ENCODE data around the gene GET4. TPM values are rescaled to one million over a fixed set of nuclear protein-coding genes. Genes with fewer than 3 reads are reported as not detected.
A peak's percentile ranks its signal among the peaks of the same experiment; 100 is the strongest.

Gene GET4
- total and polyA plus RNA-seq, 2 of the 13 experiments (the other 11 are each of a cell fraction or from before 2014, with no cell fraction given) = 28.2 to 35.2 TPM

DNA sequence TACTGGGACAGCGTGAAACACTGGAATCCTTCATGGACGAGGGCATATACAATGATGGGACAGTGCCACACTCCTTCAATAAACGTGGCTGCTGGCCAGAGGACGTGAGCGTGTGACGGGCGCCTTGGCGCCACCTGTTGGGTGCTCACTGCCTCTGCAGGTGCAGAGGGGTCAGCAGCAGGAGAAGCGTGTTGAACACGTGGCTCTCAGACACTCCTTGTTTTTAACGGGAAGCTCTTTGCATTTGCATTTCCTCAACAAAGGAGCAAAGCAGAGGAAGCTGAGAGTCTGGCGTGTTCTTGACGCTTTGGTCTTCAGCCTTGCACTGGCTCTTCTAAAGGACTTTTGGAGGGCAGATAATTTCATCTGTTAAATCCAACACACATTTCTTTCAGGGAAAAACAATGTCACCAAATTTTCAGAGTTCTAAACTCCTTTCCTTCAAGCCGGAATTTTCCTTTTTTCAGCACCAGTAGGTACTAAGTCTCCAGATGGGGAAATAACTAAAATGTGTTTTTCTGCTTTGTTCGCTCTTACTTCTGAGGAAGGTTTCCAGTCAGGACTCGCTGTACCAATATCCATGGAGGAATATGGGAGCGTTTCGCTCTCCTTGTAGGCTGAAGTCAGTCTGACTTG lies 2.9 kb upstream of the GET4 start (continued):
- TF ChIP-seq, protein P1, sequence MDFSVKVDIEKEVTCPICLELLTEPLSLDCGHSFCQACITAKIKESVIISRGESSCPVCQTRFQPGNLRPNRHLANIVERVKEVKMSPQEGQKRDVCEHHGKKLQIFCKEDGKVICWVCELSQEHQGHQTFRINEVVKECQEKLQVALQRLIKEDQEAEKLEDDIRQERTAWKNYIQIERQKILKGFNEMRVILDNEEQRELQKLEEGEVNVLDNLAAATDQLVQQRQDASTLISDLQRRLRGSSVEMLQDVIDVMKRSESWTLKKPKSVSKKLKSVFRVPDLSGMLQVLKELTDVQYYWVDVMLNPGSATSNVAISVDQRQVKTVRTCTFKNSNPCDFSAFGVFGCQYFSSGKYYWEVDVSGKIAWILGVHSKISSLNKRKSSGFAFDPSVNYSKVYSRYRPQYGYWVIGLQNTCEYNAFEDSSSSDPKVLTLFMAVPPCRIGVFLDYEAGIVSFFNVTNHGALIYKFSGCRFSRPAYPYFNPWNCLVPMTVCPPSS (IDR thresholded peaks at IDR 0.05) = no peak
- TF ChIP-seq PHF8 (CRISPR knock-in tag; IDR thresholded peaks at IDR 0.05) = 0 out of 2 replicates have a peak, but pooled peaks have one; percentile 41
- TF ChIP-seq, protein P2, sequence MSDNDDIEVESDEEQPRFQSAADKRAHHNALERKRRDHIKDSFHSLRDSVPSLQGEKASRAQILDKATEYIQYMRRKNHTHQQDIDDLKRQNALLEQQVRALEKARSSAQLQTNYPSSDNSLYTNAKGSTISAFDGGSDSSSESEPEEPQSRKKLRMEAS (IDR thresholded peaks at IDR 0.05) = peak; percentile 100
- TF ChIP-seq, protein P3, sequence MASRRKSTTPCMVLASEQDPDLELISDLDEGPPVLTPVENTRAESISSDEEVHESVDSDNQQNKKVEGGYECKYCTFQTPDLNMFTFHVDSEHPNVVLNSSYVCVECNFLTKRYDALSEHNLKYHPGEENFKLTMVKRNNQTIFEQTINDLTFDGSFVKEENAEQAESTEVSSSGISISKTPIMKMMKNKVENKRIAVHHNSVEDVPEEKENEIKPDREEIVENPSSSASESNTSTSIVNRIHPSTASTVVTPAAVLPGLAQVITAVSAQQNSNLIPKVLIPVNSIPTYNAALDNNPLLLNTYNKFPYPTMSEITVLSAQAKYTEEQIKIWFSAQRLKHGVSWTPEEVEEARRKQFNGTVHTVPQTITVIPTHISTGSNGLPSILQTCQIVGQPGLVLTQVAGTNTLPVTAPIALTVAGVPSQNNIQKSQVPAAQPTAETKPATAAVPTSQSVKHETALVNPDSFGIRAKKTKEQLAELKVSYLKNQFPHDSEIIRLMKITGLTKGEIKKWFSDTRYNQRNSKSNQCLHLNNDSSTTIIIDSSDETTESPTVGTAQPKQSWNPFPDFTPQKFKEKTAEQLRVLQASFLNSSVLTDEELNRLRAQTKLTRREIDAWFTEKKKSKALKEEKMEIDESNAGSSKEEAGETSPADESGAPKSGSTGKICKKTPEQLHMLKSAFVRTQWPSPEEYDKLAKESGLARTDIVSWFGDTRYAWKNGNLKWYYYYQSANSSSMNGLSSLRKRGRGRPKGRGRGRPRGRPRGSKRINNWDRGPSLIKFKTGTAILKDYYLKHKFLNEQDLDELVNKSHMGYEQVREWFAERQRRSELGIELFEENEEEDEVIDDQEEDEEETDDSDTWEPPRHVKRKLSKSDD (CRISPR knock-in tag; IDR thresholded peaks at IDR 0.05; ENCODE audit: low read depth) = peak; percentile 73; the same call in 1 of the 2 replicates
- TF ChIP-seq, protein P4, sequence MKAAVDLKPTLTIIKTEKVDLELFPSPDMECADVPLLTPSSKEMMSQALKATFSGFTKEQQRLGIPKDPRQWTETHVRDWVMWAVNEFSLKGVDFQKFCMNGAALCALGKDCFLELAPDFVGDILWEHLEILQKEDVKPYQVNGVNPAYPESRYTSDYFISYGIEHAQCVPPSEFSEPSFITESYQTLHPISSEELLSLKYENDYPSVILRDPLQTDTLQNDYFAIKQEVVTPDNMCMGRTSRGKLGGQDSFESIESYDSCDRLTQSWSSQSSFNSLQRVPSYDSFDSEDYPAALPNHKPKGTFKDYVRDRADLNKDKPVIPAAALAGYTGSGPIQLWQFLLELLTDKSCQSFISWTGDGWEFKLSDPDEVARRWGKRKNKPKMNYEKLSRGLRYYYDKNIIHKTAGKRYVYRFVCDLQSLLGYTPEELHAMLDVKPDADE (CRISPR knock-in tag; IDR thresholded peaks at IDR 0.05) = peak; percentile 86; the same call in 1 of the 2 replicates
- TF ChIP-seq HDAC2 (CRISPR knock-in tag; IDR thresholded peaks at IDR 0.05) = peak; percentile 59; the same call in 1 of the 2 replicates
- no peak for TF ChIP-seq ZNF646 (CRISPR knock-in tag; IDR thresholded peaks at IDR 0.05)
- no peak for TF ChIP-seq RORA (CRISPR knock-in tag; IDR thresholded peaks at IDR 0.05)
- TF ChIP-seq SOX13 (IDR thresholded peaks at IDR 0.05) = no peak
- peak in 1 of 2 experiments; percentile 55; a peak in 2 of 4 replicates for TF ChIP-seq SOX13 (CRISPR knock-in tag; conservative IDR thresholded peaks at IDR 0.05 in 1 of 2, IDR thresholded peaks at IDR 0.05 in 1 of 2)
- TF ChIP-seq ARNT (IDR thresholded peaks at IDR 0.05) = no peak
- TF ChIP-seq, protein P5, sequence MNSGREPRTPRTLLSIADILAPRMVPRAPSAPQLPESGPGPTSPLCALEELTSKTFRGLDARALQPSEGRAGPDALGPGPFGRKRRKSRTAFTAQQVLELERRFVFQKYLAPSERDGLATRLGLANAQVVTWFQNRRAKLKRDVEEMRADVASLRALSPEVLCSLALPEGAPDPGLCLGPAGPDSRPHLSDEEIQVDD (CRISPR knock-in tag; IDR thresholded peaks at IDR 0.05; ENCODE audit: borderline replicate concordance) = peak; percentile 87; the same call in 1 of the 2 replicates
- TF ChIP-seq ZNF737 (CRISPR knock-in tag; IDR thresholded peaks at IDR 0.05; ENCODE audit: borderline replicate concordance) = no peak
- peak; percentile 88 for TF ChIP-seq ZNF331 (CRISPR knock-in tag; IDR thresholded peaks at IDR 0.05)
- TF ChIP-seq ZNF672 (CRISPR knock-in tag; IDR thresholded peaks at IDR 0.05) = no peak
- TF ChIP-seq ZNF121 (CRISPR knock-in tag; IDR thresholded peaks at IDR 0.05) = no peak
- peak; percentile 97 for TF ChIP-seq NFKB2 (CRISPR knock-in tag; IDR thresholded peaks at IDR 0.05; ENCODE audit: borderline replicate concordance)

Measured in HepG2 (cell line).